GM12864 (cell line): ENCODE data around the gene JUP.

Source experiments
- DNase-seq: peaks from one replicate; pipeline ENCODE4 v3.0.0-alpha.2; 2011; ENCODE audit warnings: low read depth
- H3K4me3 ChIP-seq: 2 replicates; pipeline ENCODE4 v1.5.1; 2011; ENCODE audit warnings: mild to moderate bottlenecking, low read depth, low read length, control low read depth
- CTCF ChIP-seq: IDR thresholded peaks from 2 replicates; pipeline ENCODE4 v1.5.1; 2011; ENCODE audit warnings: low read depth, mild to moderate bottlenecking, moderate library complexity, low read length, control low read depth, inconsistent platforms; ENCODE audit errors: missing control alignments

Gene JUP

GRCh38 chr17:41775394-41776226 is 10.9 kb downstream of the JUP start:
- H3K4me3 ChIP-seq, result no peak overlapping the region
- DNase-seq, result no peak
- TF ChIP-seq CTCF, result no peak

GRCh38 chr17:41773731-41774193 is 12.7 kb downstream of the JUP start:
- DNase-seq, result no peak
- TF ChIP-seq CTCF, result no peak
- no peak overlapping the region for H3K4me3 ChIP-seq

- no peak for DNase-seq
- TF ChIP-seq CTCF, result no peak
- H3K4me3 ChIP-seq, result no peak overlapping the region
Measured at GRCh38 chr17:41773190-41773588, 13.3 kb downstream of the JUP start.

GRCh38 chr17:41772586-41773189 is 13.8 kb downstream of the JUP start:
- no peak for DNase-seq
- no peak for TF ChIP-seq CTCF
- H3K4me3 ChIP-seq, result no peak overlapping the region

GRCh38 chr17:41772218-41772585 is 14.3 kb downstream of the JUP start:
- peak overlapping the region; percentile 87 for H3K4me3 ChIP-seq
- no peak for DNase-seq
- TF ChIP-seq CTCF, result no peak

GRCh38 chr17:41771389-41772206 is 14.9 kb downstream of the JUP start:
- H3K4me3 ChIP-seq, result peak overlapping the region; percentile 87
- DNase-seq, result no peak
- no peak for TF ChIP-seq CTCF
